Peyer's patch (tissue), 4 donors: ENCODE results near the gene SLC13A3. TPM values are rescaled to one million over a fixed set of nuclear protein-coding genes. Genes with fewer than 3 reads are reported as not detected.

ENCODE experiments used
- DNase-seq, 3 donors: peaks; one replicate each; pipeline ENCODE4 v3.0.0-alpha.2; 2017 to 2019
- H3K27ac ChIP-seq, 4 donors: fragments of 200-600 bp; sonication (generic); one replicate each; pipeline ENCODE4 v1.5.1; 2016 to 2019
- H3K27me3 ChIP-seq, 2 donors: fragments of 200-600 bp; sonication (generic); one replicate each; pipeline ENCODE4 v1.5.1; 2019
- H3K36me3 ChIP-seq, 3 donors: fragments of 200-600 bp; sonication (generic); one replicate each; pipeline ENCODE4 v1.5.1; 2016 to 2019
- H3K4me1 ChIP-seq, 4 donors: fragments of 200-600 bp; sonication (generic); one replicate each; pipeline ENCODE4 v1.5.1; 2016 to 2019
- H3K4me3 ChIP-seq, 4 donors: fragments of 200-600 bp; sonication (generic); 1 replicate in 3 of 4; 2 replicates in 1 of 4; pipeline ENCODE4 v1.5.1; 2016 to 2019; ENCODE audit warnings: mild to moderate bottlenecking in 1 of 4
- H3K9me3 ChIP-seq, 4 donors: fragments of 200-600 bp; sonication (generic); one replicate each; pipeline ENCODE4 v1.5.1; 2016 to 2019; ENCODE audit warnings: mild to moderate bottlenecking in 1 of 4
- POLR2A ChIP-seq, 2 donors: fragments of 450-650 bp; IDR thresholded peaks; one replicate each; pipeline ENCODE4 v1.5.1; 2017; ENCODE audit warnings: antibody characterized with exemption in 2 of 2, mild to moderate bottlenecking in 2 of 2, moderate library complexity in 2 of 2
- total RNA-seq, 4 donors: library from RNA; depleted of rRNA; stranded (reverse); fragments of >200 nt; gene quantifications; one replicate each; pipeline ENCODE4 v1.1.0, GENCODE V29; 2016
- TF ChIP-seq, protein P1 (sequence below), 6 experiments: fragments of 450-650 bp in 4 of 6; fragments of 200-600 bp in 2 of 6; sonication (generic) in 1 of 6; IDR thresholded peaks; one replicate each; pipeline ENCODE4 v1.5.1; 2017 to 2019; ENCODE audit warnings: antibody characterized with exemption in 6 of 6, mild to moderate bottlenecking in 3 of 6, moderate library complexity in 1 of 6

SLC13A3 gene
- total RNA-seq, 4 donors from 2014 or later: 1.3 to 10.7 TPM; not detected in 2

- H3K36me3 ChIP-seq: no peaks in the 10 kb centered on the region
- H3K4me1 ChIP-seq: no peaks in the 10 kb centered on the region
- no peak overlapping the region for H3K4me3 ChIP-seq
- TF ChIP-seq, protein P1, sequence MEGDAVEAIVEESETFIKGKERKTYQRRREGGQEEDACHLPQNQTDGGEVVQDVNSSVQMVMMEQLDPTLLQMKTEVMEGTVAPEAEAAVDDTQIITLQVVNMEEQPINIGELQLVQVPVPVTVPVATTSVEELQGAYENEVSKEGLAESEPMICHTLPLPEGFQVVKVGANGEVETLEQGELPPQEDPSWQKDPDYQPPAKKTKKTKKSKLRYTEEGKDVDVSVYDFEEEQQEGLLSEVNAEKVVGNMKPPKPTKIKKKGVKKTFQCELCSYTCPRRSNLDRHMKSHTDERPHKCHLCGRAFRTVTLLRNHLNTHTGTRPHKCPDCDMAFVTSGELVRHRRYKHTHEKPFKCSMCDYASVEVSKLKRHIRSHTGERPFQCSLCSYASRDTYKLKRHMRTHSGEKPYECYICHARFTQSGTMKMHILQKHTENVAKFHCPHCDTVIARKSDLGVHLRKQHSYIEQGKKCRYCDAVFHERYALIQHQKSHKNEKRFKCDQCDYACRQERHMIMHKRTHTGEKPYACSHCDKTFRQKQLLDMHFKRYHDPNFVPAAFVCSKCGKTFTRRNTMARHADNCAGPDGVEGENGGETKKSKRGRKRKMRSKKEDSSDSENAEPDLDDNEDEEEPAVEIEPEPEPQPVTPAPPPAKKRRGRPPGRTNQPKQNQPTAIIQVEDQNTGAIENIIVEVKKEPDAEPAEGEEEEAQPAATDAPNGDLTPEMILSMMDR (IDR thresholded peaks at IDR 0.05): no peak
- TF ChIP-seq POLR2A (IDR thresholded peaks at IDR 0.05): no peak
- H3K27ac ChIP-seq: no peak overlapping the region
- no peak for DNase-seq
- H3K9me3 ChIP-seq: no peaks in the 10 kb centered on the region
- H3K27me3 ChIP-seq: no peaks in the 10 kb centered on the region
These were observed 75.3 kb downstream of the SLC13A3 start for GRCh38 chr20:46575937-46576461.

DNA sequence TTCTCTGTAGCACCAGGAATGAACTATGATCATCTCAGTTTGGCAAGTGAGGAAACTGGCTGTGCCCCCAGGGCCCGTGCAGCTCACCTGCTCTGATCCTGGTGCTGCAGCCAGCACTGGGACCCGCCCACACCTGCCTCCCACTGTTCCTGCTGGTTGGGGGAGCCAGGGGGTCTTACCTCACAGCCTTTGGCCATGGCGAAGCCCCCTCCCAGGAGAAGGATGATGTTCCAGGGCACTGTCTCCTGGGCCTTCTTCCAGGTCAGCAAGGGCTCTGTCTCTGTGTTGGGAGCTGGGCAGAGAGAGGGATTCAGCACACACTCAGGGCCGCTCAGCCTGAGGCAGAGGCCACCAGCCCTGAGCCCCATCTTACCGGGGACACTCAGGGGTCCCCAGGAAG, 75.9 kb downstream of the SLC13A3 start:
- Histone ChIP-seq H3K36me3 (no peaks in the 10 kb centered on the region), H3K27ac (no peak overlapping the region), H3K4me1 (no peaks in the 10 kb centered on the region), H3K27me3 (no peaks in the 10 kb centered on the region), H3K4me3 (no peak overlapping the region), H3K9me3 (no peaks in the 10 kb centered on the region)
- TF ChIP-seq, protein P1 (IDR thresholded peaks at IDR 0.05): no peak
- no peak for DNase-seq

DNA sequence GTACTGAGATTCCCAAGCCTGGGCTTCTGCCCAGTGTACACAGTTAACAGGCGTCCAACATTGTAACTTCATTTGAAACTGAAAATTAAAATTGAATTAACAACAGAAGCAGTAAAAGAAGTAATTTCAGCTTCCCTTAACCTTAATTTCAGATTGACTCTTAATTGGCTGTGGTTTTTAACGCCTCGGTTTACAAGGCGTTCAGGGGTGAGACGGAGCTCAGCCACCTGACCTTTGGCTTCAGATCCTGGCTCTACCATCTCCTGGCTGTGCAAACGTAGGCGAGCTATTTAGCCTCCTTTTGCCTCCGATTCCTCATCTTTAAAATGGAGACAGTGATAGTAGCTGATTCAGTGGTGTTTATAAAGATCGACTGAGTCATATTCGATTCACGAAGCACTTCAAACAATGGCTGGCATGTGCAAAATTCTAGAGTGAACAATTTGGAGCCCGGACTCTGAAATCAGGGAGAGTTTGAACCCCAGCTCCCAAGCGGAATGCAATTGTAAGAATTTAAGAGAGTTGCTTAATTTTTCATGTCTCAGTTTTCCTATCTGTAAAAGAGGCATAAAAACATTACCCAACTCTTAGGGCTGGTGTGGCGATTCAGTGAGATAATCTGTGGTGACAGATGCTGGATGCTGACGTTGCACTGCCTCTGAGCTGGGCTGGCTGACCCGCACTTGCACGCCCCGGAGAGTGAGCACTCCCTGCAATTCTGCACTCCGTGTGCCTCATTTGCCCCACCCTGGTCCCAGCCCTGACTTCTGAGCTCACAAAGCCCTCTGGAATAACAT, 77.3 kb downstream of the SLC13A3 start:
- H3K36me3 ChIP-seq: no peaks in the 10 kb centered on the region
- no peak overlapping the region for H3K4me3 ChIP-seq
- DNase-seq: no peak
- H3K9me3 ChIP-seq: no peaks in the 10 kb centered on the region
- TF ChIP-seq POLR2A (IDR thresholded peaks at IDR 0.05): no peak
- TF ChIP-seq, protein P1 (IDR thresholded peaks at IDR 0.05): no peak
- no peak overlapping the region for H3K27ac ChIP-seq
- H3K27me3 ChIP-seq: no peaks in the 10 kb centered on the region
- H3K4me1 ChIP-seq: no peaks in the 10 kb centered on the region

- Histone ChIP-seq H3K4me1 (no peaks in the 10 kb centered on the region), H3K36me3 (no peaks in the 10 kb centered on the region), H3K4me3 (no peak overlapping the region), H3K27ac (no peak overlapping the region), H3K27me3 (no peaks in the 10 kb centered on the region), H3K9me3 (no peaks in the 10 kb centered on the region)
- TF ChIP-seq, protein P1 (IDR thresholded peaks at IDR 0.05): no peak
- TF ChIP-seq POLR2A (IDR thresholded peaks at IDR 0.05): no peak
- no peak for DNase-seq
These were observed 78.0 kb downstream of the SLC13A3 start for GRCh38 chr20:46573234-46573633.

DNA sequence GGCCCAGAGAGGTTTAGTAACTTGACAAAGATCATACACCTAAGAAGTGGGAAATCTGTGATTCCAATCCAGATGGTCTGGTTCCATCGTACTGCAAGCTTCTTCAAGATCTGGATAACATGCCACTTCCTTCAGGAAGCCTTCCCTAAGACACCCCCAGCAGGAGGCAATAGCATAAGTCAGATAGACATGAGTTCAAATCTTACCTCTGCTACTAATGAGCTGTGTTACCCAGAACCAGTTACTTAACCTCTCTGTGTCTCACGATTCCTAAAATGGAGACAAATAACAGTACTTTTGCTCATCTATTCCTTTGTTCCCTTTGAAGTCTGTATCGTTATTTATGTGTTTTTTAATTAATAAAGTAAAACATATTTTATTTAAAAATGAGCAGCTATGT, 78.5 kb downstream of the SLC13A3 start:
- H3K27me3 ChIP-seq: no peaks in the 10 kb centered on the region
- no peak overlapping the region for H3K27ac ChIP-seq
- H3K36me3 ChIP-seq: no peaks in the 10 kb centered on the region
- no peaks in the 10 kb centered on the region for H3K9me3 ChIP-seq
- no peak overlapping the region for H3K4me3 ChIP-seq
- TF ChIP-seq, protein P1 (IDR thresholded peaks at IDR 0.05): no peak
- no peak for TF ChIP-seq POLR2A (IDR thresholded peaks at IDR 0.05)
- DNase-seq: no peak
- H3K4me1 ChIP-seq: no peaks in the 10 kb centered on the region
